ENCODE measurements around the gene PRRT4. TPM values are rescaled to one million over a fixed set of nuclear protein-coding genes. Genes with fewer than 3 reads are reported as not detected.

The PRRT4 gene
- total and polyA plus RNA-seq, 2 experiments from 2014 or later: 0.55 to 0.56 TPM

GRCh38 chr7:128398841-128399135 is 37.3 kb upstream of the PRRT4 start (continued):
- peak in 1 of 2 experiments; percentile 17; a peak in 1 of 4 replicates for TF ChIP-seq CTCF (conservative IDR thresholded peaks at IDR 0.05; ENCODE audit: low read depth in 2 of 2)
- TF ChIP-seq JUNB (IDR thresholded peaks at IDR 0.05; ENCODE audit: unreplicated experiment): no peak

DNA sequence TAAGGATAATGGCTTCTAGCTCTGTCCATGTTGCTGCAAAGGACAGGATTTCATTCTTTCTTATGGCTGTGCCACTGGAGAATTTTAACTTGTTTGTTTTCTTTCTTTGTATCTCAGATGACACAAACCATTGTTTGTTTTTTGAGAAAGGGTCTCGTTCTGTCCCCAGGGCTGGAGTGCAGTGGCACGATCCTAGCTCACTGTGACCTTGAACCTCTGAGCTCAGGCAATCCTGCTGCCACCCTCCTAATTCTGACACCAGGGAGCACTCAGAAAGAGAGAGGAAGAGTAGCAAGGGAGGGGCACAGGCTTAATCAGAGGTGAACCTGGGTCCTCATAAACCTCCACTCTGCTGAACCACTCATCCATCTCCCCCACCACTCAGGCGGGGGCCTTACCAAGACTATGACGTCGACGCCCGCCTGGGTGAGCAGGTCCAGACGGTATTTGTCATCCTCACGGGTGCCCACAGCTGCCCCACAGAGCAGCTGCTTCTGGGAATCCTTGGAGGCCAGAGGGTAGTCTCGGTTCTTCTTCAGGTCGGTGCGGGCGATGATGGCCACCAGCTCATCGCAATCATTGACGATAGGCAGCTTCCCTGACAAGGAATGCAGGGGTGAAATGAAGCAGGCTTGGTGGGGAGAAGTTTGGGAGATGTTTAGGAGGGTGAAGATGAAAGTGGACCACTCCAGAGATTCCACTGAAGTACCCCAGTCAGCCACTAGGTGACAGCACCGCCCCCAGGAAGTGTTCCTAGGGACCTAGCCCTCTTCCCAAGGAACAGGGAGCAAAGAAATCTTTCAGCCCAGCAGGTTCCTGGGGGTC is 36.7 kb upstream of the PRRT4 start:
- no peaks in the 10 kb centered on the region; the same call in 2 of the 3 replicates for H3K4me1 Mint-ChIP-seq
- Histone ChIP-seq H3K4me3 (no peak overlapping the region), H3K36me3 (ENCODE audit: insufficient read depth) (no peaks in the 10 kb centered on the region), H3K27ac (ENCODE audit: low read depth) (no peak overlapping the region), H3F3A (replicated peaks; ENCODE audit: low read depth) (no peaks in the 10 kb centered on the region), H3K27me3 (ENCODE audit: insufficient read depth) (no peaks in the 10 kb centered on the region), H3K4me2 (no peak overlapping the region), H3K79me2 (replicated peaks; ENCODE audit: insufficient read depth) (no peaks in the 10 kb centered on the region), H4K20me1 (replicated peaks; ENCODE audit: insufficient read depth) (no peaks in the 10 kb centered on the region), H3K4me1 (ENCODE audit: insufficient read depth) (no peaks in the 10 kb centered on the region), H3K9me2 (ENCODE audit: insufficient read depth) (no peaks in the 10 kb centered on the region), H2AFZ (no peak overlapping the region)
- H3K4me3 Mint-ChIP-seq: no peak overlapping the region
- TF ChIP-seq POLR2AphosphoS5 (IDR thresholded peaks at IDR 0.05; ENCODE audit: low read depth) (no peak), EZH2 (IDR thresholded peaks at IDR 0.05; ENCODE audit: low read depth, unreplicated experiment) (no peak), CTCF (conservative IDR thresholded peaks at IDR 0.05; ENCODE audit: low read depth in 2 of 2) (peak; percentile 82 to 94), ZNF331 (CRISPR knock-in tag; IDR thresholded peaks at IDR 0.05; ENCODE audit: low read depth) (no peak), CREB1 (CRISPR knock-in tag; IDR thresholded peaks at IDR 0.05; ENCODE audit: low read depth) (no peak), REST (IDR thresholded peaks at IDR 0.05; ENCODE audit: unreplicated experiment) (no peak)
- DNase-seq (ENCODE audit: low spot score) (peak; percentile 85), ATAC-seq (peak; percentile 92)
- H3K27me3 Mint-ChIP-seq (ENCODE audit: insufficient read depth, low read depth, poor library complexity): peaks cover 3% of the 10 kb centered on the region
- H3K27ac Mint-ChIP-seq: no peak overlapping the region
- H3K36me3 Mint-ChIP-seq (ENCODE audit: low read depth): peaks cover 21% of the 10 kb centered on the region
- no peaks in the 10 kb centered on the region for H3K9me3 Mint-ChIP-seq
